HG02678 (cell line): ENCODE measurements around the gene ZNF710.
"Not testable (repeated sequence)": the region's sequence is repeated elsewhere in the genome, so short reads cannot be mapped to it uniquely, and the experiment has no call there.

Source experiments
- ATAC-seq: cut with Tn5 transposase; IDR thresholded peaks from one replicate; pipeline ENCODE4 v1.9.1; 2021; ENCODE audit warnings: mild to moderate bottlenecking, moderate library complexity; ENCODE audit not compliant: unreplicated experiment

ZNF710 gene

DNA sequence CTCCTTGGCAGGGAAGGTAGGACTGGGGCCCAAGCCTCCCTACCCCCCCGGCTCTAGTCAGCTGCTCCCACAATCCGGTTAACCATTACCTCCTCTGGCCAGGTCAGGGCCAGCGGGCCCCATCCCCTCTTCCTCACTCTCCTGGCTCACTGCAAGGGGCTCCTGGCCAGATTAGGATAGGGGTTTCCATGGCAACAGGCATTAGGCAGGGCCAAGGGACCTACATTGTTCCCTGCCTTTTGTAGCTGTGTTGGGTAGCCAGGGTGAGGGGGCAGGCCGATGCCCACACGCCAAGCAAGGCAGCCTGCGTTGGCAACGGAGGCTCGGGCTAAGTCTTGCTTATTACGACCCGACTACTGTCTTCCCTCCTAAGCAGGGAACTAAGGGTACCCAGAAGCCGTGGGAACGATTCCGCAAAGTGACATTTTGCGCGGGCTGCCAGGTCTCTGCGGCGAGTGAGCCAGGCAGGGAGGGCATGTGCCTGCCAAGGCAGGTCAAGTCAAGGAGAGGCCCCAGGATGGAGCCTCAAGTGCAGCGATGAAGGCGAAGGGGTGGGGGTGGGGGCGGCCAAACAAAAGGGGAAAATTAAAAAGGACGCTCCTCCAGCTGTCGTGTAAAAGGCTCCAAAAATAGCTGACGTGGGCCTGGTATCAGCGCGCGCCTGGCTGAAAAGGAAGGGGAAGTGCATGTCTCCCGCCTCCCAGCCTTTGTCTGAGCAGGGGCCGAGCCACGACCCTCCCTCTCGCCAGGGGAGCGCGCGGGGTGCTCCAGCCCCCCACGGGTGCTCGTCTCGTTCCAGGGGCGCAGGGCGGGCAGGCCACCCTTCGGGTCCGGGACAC is 100.2 kb downstream of the ZNF710 start:
- no peak for ATAC-seq

DNA sequence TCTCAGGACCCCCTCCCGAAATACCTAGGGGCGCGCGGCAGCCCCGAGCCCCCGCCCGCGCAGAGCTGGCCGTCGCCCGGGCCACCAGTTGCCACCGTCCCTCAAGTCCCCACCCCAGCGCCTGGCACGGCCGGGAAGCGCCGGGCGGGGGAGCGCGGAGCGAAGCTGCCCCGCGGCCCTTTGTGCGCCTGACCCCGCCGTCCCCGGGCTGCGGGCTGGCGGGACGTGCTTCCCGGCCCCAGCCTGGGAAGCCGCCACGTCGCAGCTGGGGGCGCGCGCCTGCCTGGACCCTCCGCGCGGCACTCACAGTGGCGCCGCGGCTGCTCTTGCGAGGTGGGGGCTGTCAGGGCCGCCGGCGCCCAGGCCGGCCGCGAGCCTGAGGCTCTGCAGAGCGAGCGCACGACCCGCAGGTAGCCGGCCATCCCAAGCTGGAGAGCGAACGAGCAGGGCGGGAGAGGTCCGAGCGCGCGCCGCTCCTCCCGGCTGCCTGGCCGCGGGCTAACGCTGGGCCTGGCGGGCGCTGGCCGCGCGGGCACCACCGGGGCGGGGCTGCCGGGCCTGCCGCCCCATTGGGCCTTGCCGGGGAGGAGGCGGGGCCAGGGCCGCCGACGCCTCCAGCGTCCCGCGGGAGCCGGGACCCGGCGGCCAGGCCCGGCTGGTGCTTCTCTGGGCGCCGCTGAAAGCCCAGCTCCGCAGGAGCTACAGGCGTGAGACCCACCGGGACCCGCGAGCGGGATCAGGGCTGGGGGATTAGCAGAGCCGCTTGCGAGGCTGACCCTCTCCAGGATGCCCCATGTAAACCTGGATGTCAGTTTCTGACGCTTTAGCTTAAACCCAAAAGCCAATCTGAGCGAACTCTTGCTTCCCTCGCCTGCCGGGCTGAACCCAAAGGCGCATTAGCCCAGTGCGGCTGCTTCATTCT is 101.1 kb downstream of the ZNF710 start, which contains the start of gene IDH2:
Gene IDH2, minus strand, starts transcription at position 500 of the 922 bp plus-strand sequence. Its CDS starts 78 bp downstream, at position 422.
- peak; percentile 73 for ATAC-seq

DNA sequence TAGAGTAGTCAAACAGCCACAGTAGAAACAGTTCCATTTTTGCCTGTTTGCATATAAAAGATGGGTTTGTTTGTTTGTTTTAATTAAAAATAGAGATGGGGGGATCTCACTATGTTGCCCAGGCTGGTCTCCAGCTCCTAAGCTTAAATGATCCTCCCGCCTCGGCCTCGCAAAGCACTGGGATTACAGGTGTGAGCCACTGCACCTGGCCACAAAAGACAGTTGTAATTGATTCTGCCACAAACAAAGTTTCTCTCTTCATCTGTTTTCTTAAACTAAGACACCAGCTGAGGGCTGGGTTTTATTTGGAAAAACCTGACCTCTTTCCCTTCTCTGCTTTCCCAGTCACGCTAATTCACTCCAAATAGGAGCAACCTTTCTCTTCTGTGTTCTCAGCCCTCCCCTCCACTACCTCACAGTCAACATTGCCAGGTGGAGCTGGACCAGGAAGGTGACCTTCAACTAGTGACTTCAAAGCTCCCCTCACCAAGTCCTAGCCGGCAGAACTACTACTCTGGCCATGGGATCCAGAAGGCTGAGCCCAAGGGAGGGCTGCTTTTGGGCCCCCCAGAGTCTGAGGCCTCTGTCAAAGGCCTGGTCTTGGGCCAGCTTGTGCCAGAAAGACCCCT is 102.7 kb downstream of the ZNF710 start:
- ATAC-seq = no peak

GRCh38 chr15:90104551-90104950 is 103.4 kb downstream of the ZNF710 start:
- ATAC-seq = no peak

DNA sequence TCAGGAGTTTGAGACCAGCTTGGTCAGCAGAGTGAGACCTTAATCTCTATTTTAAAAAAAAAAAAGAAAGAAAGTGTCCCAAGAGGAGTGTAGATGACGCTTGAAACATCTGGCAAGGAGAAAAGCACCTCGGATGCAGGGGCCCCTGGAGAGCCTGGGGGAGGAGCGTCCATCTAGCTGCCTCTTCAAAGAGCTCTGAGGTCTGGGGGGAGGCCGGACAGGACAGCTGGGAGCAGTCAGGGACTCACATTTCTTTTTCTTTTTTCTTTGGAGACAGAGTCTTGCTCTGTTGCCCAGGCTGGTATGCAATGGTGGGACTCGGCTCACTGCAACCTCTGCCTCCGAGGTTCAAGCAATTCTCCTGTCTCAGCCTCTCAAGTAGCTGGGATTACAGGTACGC is 104.4 kb downstream of the ZNF710 start:
- no peak for ATAC-seq

DNA sequence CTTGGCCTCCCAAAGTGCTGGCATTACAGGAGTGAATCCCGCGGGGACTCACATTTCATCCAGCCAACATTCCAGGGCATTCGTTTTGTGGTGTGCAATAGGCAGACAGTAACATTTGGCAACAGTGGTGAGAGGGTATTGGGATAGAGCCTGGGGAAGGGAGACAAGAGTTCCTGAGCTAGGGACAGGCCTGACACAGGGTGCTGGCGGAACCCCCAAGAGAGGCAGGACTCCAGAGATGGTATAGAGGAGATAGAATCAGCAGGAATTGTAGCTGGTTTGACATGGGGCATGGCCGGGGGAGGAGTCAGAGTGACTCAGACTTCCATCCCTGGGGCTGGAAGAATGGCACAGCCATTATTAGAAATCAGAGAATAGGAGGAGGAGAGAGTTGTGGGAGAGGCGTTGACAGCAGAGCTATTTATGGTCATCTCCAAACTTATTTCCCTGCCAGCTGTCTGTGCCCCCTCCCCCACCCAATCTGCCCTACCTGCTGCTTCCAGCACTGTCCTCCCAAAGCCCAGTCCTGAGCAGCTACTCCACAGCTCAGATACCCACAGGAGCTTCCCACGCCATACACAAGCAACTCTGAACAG is 105.5 kb downstream of the ZNF710 start:
- ATAC-seq = no peak

DNA sequence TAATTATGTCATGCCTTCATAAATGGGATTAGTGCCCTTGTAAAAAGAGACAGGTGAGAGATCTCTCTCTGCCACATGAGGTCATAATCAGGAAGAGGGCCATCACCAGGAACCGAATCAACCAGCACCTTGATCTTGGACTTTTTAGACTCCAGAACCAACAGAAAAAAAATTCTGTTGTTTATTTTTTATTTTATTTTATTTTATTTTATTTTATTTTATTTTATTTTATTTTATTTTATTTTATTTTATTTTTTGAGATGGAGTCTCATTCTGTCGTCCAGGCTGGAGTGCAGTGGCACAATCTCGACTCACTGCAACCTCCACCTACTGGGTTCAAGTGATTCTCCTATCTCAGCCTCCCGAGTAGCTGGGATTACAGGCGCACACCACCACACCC is 106.9 kb downstream of the ZNF710 start:
- ATAC-seq = not testable (repeated sequence)

- not testable (repeated sequence) for ATAC-seq
These were observed 108.1 kb downstream of the ZNF710 start for GRCh38 chr15:90109163-90109751.

- no peak for ATAC-seq
These were observed 112.0 kb downstream of the ZNF710 start for GRCh38 chr15:90113166-90113565.

- ATAC-seq = no peak
These were observed 113.4 kb downstream of the ZNF710 start for GRCh38 chr15:90114451-90114901.

DNA sequence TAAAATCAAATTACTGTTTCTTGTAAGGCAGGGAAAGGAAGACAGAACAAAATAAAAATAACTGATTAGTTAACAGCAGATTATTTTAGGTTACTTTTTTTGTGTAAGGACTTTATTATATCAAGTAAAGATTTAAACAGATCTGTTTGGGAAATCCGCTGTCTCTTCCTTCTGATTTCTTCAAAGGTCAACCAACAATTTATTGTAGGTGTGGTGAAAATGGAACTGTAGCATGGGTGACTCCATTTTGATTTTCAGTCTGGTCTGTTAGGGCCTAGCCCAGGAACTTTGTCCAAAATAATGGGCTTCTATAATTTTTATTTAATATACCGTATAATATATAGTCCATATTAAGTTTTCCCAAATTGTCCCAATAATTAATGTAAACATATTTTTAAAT is 114.7 kb downstream of the ZNF710 start:
- no peak for ATAC-seq

DNA sequence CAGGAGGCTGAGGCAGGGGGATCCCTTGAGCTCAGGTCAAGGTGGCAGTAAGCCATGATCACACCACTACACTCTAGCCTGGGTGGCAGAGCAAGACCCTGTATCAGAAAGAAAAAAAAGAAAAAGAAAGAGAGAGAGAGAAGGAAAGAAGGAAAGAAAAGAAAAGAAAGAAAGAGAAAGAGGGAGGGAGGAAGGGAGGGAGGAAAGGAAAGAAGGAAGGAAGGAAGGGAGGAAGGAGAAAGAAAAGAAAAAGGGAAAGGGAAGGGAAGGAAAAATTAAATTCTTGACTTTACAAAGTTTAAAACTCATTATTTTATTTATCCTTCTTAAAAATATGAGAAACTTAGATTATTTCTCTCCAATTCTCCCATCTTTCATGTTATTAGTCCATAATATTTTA is 118.2 kb downstream of the ZNF710 start:
- ATAC-seq = no peak

- no peak for ATAC-seq
These were observed 120.0 kb downstream of the ZNF710 start for GRCh38 chr15:90121086-90121485.

DNA sequence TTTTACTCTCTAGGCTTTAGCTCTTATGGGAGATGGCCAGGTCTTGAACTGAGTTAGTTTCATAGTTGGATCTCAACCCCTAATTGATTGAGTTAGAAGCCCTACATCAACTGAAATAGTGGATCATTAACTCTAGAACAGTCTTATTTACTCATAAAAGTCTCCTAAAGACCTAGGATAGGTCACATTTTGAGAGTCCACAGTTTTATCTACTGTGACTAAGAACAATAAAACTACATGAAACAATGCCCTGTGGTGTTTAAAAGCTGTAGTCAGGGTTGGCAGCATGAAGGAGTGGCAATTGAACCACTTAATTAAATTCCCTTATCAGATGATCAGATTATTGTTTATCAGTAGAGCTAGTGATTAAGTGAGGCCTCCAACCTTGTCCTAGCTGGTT is 123.4 kb downstream of the ZNF710 start:
- ATAC-seq = no peak

DNA sequence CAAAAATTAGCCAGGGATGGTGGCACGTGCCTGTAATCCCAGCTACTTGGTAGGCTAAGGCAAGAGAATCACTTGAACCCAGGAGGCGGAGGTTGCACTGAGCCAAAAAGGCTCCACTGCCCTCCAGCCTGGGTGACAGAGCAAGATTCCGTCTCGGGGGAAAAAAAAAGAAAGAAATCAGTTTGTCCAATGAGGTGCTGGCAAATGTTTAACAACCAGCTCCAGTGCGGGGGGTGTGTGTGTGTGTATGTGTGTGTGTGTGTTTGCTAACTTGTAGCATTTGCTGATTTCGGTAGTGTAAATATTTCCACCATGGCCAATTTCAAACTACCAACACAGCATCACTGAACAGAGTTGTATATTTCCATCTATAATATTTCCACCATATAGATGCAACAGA is 124.9 kb downstream of the ZNF710 start:
- no peak for ATAC-seq

DNA sequence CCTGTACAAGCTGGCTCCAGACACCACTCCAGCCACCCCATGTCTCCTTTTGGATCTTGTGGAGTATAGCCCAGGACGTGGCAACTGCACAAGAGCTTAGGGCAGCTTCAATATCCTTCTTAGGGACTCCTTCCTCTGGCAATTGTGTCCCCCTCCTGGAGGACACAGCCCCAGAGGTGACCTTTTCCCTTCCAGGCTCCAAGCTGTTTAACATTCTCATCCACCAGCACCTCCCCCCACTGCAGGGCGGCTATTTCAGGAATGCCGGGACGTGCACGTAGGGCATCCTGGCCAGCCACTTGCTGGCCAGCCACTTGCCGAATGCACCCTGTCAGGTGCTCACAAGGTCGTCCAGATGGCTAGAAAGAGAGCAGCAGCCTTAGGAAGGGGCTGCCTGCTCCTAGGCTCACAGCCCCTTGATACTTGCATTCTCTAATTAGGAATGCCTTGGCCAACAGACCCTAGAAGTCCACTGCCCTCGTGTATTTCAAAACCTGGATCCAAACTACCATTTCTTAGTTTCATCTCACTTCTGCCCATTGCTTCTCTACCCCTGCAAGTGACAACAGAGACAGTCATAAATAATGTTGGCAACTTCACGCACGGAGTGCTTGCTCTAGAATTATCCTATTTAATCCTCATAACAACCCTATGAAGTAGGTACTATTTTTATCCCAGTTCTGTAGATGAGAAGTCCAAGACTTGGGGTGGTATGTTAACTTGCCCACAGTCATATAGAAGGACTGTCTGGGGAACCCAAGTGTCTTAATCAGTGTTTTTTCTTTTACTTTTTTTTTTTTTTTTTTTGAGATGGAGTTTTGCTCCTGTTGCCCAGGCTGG is 125.7 kb downstream of the ZNF710 start:
- no peak for ATAC-seq

- ATAC-seq = no peak
These were observed 129.2 kb downstream of the ZNF710 start for GRCh38 chr15:90130291-90130690.
